Jurkat, Clone E6-1 (cell line): ENCODE data around the gene SMIM13. TPM values are rescaled to one million over a fixed set of nuclear protein-coding genes. Genes with fewer than 3 reads are reported as not detected.

Experiments used
- DNase-seq: peaks from one replicate; pipeline ENCODE4 v3.0.0-alpha.2; 2011; ENCODE audit warnings: low read depth, low spot score
- H3K4me3 ChIP-seq: 2 replicates; pipeline ENCODE4 v1.5.1; 2011; ENCODE audit warnings: mild to moderate bottlenecking, low read length, control low read depth, moderate library complexity
- polyA plus RNA-seq: library from polyadenylated mRNA; unstranded; fragments of >200 nt; gene quantifications from one replicate; pipeline ENCODE4 v1.2.1, GENCODE V29; 2012; ENCODE audit warnings: missing spikeins; ENCODE audit not compliant: insufficient read length, insufficient read depth

The SMIM13 gene
- polyA plus RNA-seq = 12.7 TPM

DNA sequence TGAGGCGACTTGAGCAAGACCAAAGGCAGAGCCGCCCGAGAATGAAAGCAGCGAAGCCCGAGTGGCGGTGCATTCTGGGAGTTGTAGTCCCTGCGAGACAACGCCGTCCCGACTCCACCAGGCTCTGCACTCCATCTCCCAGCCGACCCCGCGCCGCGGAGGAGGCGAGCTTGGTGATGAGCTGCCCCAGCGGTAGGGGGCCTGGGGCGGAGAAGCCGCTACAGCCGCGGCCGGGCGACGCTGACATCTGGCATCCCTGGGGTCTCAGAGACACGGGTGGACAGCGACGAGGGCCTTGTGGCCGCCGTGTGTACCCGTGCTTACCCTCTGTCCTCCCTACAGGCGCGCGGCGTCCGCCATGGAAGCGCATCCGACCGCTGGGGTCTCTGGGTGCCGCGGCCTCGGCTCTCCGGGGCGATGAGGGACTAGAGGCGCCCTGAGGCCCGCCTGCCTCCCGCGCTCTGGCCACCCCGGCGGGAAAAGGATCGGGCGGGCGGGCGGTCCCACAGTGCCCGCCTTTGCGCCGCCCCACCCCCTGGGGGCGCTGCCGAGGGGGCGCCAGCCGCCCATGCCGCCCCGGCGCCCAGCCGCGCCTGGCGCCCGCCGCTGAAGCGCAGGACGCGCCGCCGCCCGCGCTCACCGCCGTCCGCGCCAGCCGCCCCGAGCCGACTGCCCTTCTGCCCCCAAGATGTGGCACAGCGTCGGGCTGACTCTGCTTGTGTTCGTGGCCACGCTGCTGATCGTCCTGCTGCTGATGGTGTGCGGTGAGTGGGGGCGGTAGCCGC lies at the start of gene SMIM13:
Gene SMIM13, plus strand, starts transcription at position 209 of the 785 bp plus-strand sequence. Its CDS starts 480 bp downstream, at position 689.
- DNase-seq = peak; percentile 91
- H3K4me3 ChIP-seq = peak within 1 kb of the TSS; percentile 83

DNA sequence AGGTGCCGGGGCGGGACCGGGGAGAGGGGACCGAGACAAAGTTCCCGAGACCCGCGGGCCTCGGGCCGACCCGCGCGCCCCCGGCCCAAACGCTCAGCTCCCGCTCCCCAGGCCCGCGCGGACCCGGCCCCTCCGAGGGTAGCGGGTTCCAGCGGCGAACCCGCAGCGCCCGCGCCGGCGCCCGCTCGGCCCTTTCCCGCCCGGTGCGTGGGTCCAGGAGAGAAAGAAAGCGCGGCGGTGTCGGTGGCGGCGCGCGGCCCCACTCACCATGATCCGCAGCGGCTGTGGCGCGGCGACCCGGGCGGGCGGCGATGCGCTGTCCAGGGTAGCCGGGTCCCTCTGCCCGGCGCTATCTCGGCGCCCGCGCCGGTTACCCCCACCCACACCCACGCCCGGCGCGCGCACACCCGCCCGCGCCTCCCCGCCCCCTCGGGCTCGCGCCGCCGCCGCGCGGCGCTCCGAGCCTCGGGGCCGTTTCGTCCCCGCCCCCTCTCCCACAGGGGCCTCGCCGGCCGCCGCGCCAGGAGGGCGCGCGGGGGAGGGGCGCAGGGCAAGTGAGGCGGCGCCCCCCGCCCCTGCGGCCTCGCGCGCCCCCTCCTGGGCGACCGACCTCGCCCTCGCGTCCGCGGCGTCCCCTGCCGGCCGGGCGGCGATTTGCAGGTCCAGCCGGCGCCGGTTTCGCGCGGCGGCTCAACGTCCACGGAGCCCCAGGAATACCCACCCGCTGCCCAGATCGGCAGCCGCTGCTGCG lies 49.5 kb upstream of the SMIM13 start, which contains the start of gene ELOVL2:
Gene ELOVL2, minus strand, starts transcription at position 345 of the 751 bp plus-strand sequence. Its CDS starts 75 bp downstream, at position 270.
- no peak within 1 kb of the TSS for H3K4me3 ChIP-seq
- no peak for DNase-seq

DNA sequence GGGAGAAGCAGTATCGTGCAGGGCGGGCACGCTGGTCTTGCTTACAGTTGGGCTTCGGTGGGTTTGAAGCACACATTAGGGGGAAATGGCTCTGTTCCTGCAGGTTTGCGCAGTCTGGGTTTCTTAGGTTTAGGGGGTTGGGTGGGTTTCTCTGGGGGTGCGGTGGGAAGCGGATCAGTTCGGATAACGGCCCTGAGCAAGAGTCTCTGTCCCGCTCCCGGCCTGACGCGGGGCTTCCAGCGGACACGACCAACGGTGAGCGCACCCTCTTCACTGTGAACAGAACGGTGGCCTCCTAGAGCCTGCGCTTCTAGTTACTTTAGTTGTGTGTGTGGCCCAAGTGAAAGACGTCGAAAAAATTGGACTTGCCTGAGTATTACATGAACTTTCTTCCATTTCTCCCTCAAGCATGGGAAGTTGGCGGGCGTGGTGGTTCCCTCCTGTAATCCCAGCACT lies 48.9 kb upstream of the SMIM13 start:
- no peak overlapping the region for H3K4me3 ChIP-seq
- no peak for DNase-seq

DNA sequence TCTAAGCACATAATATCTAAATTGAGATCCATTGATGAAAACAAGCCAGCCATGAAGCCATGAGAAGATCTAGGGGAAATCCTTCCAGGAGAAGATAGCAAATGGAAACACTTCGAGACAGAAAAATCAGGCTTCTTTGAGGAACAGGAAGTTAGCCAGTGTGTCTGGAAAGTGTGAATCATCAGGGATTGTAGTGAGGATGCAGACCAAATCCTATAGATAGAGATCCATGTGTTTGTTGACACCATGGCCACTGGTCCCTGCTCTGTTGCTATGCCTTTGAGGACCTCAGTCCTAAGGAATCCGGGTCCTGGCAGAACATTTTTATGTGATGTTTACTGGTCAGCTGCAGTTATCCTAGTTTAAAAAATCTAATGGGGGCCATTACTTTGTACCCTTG lies 42.9 kb upstream of the SMIM13 start:
- DNase-seq = no peak

DNA sequence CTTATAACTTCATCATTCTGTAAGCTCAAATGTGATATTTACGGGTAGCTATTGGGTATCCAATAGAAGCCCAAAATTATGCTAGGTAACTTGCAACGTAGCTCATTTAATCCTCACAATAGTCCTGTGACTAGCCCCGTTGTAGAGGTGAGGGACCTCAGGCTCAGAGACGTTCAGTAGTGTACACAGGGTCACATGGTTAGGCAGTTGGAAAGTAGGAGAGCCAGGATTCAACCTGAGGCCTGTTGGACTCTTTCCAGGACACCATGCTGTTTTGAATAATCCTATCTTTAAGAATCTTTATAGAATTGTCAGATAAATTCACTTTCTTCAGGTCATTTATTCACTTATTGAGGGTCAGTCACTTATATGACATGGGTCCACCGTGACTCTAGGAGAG lies 40.3 kb upstream of the SMIM13 start:
- H3K4me3 ChIP-seq = no peak overlapping the region
- no peak for DNase-seq

More for the DNA sequence above, 42.9 kb upstream of the SMIM13 start:
- no peak overlapping the region for H3K4me3 ChIP-seq

DNA sequence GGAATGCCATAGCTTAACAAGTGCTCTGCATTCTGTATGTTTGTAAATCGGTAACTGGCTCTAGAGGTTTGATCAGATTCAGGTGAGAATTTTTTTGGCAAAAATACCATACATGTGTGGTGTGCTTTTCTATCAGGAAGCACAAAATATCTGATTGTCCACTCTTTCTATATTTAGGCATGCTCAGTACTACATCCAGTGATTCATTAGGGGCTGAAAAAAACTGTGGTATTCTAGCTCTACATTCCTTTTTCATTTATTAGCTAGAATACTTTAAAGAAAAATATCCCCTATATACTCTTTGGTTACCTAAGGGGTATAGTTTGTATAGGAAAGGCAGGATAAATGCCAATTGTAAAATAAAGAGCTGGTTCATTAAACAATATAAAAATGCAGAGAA lies 38.9 kb upstream of the SMIM13 start:
- H3K4me3 ChIP-seq = no peak overlapping the region

DNA sequence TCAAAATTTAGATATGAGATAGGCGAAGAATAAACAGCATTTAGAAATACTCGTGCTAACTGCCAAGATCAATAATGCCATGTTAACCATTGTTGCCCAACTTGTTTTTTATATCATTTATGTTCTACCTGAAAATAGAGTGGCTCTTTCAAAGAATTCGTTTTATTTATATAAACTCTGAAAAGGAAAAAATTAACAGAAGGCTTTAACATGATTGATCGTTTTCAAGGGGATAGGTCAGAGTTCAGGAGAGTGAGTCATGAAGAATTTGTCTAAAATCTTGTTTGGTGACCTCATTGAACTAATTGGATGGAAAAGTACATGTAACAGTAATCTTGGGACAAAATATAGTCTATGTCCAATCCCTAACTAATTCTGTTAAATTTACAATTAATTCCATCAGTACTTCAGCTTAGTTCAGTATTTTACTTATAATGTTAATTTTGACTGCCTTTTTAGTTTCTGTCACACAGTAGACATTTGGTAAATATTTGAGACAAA lies 38.5 kb upstream of the SMIM13 start:
- H3K4me3 ChIP-seq = no peak overlapping the region
- no peak for DNase-seq

More for the DNA sequence above, 38.9 kb upstream of the SMIM13 start:
- no peak for DNase-seq

DNA sequence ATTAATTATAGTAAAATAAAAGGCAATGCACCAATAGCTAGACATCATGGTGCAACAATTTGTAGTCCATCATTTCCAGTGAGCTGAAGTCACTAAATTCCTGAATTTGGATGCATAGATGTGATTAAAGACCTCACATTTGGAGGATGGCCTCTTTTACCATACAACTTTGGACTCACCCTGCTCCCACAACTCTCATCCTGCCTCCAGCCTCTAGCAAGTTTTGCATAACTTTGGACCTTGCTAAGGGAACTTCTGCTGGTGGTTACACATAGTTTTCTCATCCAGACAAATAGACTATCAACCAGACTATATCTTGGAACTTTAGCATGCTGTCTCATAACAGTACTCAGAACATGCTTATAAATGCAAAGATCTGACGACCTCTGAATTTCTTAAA lies 36.8 kb upstream of the SMIM13 start:
- H3K4me3 ChIP-seq = no peak overlapping the region
- DNase-seq = no peak

DNA sequence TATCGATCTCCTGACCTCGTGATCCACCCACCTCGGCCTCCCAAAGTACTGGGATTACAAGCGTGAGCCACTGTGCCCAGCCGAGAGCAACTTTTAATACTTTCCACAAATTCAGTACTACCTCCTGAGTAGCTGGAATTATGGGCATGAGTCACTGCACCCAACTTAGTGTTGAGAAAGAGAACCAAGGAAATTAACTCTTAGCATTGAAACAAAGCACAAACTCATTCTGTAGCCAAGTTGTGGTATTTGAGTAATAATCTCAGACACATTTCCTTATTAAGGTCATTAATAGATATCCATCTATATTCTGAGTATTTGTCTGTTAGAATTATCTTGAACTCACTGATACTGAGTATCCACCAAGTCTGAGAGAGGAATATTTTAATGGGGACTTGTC lies 35.2 kb upstream of the SMIM13 start:
- no peak overlapping the region for H3K4me3 ChIP-seq
- no peak for DNase-seq

DNA sequence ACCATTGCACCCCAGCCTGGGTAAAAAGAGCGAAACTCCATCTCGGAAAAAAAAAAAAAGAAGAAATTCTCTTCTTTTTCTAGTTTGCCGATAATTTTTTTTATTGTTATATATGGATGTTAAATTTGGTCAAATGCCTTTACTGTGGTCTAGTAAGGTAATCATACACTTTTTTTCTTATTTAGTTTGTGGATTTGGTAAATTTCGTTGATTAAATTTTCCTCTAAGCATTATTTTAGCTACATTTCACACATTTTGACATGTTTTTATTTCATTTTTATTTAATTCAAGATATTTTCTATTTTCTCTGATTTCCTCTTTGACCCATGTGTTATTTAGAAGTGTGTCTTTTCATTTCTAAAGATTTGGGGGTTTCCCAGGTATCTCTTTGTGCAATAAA lies 31.6 kb upstream of the SMIM13 start:
- no peak for DNase-seq
- H3K4me3 ChIP-seq = no peak overlapping the region

DNA sequence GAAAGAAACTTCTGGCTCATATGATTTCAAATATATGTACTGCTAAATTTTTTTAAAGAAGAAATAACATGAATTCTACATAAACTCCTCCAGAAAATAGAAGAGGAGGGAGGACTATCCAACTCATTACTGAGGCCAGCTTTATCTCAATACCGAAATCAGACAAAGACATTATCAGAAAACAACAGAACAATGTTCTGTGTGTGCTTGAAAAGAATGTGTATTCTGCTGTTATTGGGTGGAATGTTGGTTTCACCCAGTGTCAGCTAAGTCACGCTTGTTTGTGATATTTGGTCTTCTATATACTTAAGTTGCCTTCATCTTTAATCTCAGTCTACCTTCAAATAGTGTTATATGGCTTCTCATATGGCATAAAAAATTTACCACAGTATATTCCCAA lies 30.9 kb upstream of the SMIM13 start:
- H3K4me3 ChIP-seq = no peak overlapping the region
- DNase-seq = no peak

DNA sequence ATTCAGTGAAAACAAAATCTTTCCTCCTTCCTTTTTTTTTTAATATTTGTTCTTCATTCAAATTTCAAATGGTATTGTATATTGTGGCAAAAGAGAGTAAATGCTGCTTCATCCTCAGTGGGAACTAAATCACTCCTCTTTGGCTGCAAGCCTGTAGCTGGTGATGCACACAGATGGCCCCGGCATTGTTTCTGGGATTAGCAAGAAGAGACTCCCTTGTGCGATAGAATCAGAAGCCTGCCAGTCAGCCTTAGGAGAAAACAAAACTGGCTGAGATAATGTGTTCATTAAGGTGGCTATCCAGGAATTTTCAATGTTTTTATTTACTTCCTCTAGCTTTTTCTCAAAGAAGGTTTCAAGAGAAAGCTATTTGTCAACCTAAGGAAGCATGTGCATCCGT lies 28.8 kb upstream of the SMIM13 start:
- no peak for DNase-seq
- no peak overlapping the region for H3K4me3 ChIP-seq

DNA sequence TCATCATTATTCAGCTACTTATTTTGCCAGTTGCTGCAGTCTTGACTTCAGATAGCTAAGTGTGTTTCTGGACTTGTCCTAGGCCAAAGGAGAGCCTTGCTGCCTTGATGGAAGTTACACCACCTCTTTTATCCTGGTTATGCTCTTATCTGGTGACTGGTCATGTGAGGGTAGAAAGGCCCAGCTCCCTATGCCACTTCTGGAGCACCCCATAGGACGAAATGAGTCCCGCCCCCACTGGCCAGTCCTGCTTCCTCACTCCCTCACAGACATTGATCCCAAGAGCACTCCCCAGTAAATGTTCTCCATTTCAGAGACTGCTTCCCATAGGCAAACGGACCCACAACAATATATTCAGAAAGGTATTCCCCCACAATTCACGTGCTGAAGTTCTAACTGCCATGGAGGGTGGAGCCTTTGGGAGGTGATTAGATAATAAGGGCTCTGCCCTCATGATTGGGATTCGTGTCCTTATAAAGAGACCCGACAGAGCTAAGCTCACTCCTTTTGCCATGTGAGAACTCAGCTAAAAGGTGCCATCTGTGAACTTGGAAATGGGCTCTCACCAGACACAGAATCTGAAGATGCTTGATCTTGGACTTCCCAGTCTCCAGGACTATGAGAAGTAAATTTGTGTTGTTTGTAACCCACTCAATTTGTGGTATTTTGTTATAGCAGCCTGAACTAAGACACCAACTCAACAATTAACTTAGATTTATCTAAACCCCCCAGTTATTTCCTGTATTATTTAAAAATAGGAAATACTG lies 28.0 kb upstream of the SMIM13 start:
- no peak overlapping the region for H3K4me3 ChIP-seq
- no peak for DNase-seq

DNA sequence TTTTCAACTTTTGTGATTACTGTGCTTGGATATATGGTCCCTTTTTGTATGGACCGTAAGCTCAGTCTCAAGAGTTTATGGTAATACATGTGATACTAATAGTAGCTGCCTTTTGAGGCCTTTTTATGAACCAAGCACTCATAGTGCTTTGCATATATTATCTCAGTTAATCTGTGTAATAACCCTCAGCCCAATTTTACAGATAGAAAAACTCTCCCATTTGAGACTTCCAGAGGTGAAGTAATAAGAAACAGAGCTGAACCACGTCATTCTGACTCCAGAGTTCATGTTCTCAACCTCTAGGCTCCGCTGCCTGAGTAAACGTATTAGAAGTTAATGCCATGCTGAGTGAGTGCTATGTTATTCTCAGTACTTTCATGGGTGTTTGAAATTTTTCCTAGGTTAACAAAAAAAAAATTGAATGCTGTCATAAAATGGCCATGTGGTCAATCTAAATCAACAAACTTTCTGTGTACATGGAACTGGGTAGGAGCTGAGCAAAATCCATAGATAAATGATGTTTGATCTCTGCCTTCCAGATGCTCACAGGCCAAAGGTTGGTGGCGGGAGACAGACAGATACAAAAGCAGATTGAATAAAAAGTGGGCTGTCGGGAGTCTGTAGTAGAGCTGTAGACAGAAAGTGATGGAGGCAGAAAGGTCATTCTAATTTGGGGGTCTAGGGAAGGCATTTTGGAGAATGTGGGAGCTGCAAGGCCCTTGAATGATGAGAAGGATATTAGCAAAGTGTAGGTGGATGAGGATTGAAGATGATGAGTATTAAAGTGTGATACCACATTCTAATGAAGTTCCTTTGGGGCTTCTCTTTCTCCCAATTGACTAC lies 26.9 kb upstream of the SMIM13 start:
- H3K4me3 ChIP-seq = no peak overlapping the region
- DNase-seq = no peak

DNA sequence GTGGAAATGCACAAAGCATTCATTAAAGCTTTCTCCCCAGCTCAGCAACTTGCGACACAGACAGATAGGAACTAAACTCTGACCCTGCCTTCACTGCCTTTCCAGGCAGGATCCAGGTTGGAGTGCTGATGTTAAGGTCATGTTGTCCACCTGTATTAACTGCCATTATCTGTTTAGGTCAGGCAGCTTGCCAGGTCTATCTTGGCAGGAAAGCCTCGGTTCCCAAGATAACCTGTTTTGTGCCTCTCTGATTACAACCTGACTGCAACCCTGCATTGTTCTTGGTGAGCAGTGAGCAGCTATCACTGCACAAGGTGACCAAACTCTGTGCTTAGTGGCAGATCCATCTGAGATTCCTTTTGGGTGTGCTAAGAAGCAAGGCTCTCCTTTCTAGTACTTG lies 26.3 kb upstream of the SMIM13 start:
- H3K4me3 ChIP-seq = no peak overlapping the region
- DNase-seq = no peak

DNA sequence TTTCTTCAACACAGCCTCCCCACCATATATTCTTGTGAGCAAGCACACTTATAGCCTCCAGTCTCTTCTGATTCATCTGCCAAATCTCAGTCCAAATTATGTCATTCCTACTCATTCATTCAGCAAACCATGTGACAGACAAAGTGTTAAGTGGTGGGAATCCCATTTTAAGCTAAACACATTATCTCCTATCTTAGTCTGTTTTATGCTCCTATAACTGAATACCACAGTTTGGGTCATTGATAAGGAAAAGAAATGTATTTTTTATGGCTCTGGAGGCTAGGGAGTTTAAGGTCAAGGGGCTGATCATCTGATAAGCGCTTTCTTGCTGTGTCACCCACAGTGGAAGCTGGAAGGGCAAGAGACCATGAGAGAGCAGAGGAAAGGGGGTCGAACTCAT lies 23.9 kb upstream of the SMIM13 start:
- no peak for DNase-seq
- H3K4me3 ChIP-seq = no peak overlapping the region

DNA sequence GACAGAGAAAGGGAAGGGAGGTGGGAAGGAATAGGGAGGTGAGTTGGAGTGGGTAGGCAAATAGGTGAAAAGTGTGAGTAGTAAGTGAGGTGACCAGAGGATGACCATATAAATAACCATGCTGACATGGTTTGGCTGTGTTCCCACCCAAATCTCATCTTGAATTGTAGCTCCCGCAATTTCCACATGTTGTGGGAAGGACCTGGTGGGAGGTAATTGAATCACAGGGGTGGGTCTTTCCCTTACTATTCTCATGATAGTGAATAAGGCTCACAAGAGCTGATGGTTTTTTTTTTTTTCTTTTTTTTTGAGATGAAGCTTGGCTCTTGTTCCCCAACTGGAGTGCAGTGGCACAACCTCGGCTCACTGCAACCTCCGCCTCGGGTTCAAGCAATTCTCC lies 21.5 kb upstream of the SMIM13 start:
- no peak for DNase-seq
- no peak overlapping the region for H3K4me3 ChIP-seq

DNA sequence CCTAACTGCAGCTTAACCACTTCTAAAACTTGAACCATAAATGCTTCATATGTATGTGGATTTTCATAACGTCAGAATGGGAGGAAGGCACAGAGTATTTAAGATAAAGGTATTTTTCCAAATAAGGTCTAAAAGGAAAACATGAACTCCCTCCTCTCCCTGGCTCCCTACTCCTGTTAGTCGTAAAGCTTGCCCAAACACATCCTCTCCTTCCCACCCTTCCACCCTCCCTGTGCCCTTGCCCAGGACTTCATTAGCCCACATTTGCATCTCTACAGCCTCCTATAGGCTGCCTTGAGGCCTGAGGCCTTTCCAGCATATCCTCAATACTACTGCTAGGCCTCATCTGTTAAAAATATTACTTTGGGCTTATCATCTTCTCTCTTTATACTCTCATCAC lies 17.1 kb upstream of the SMIM13 start:
- H3K4me3 ChIP-seq = no peak overlapping the region
- DNase-seq = no peak

DNA sequence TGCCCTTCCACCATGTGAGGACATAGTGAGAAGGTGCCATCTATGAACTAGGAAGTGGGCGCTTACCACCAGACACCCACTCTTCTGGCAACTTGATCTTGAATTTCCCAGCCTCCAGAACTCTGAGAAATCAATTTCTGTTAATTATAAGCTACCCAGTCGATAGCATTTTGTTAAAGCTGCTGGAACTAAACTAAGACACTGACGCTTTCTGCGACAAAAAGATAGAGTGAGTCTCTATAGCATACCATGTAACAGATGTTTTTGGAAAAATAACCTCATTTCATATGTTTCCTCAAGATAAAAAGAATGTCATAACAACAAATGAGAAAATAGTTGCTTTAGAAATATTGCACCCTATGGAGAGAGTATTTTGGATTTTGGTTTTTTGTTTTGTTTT lies 15.4 kb upstream of the SMIM13 start:
- no peak for DNase-seq
- no peak overlapping the region for H3K4me3 ChIP-seq
